HepG2 (cell line): Measurements from ENCODE around the gene NAV3. TPM values are rescaled to one million over a fixed set of nuclear protein-coding genes. Genes with fewer than 3 reads are reported as not detected.

Experiments
- ATAC-seq: fragments of 200-7000 bp; cut with Tn5 transposase; 3 replicates; pipeline ENCODE4 v1.9.1; 2020; ENCODE audit warnings: mild to moderate bottlenecking, moderate library complexity
- Bru-seq: library from RNA; stranded (reverse); fragments of 400-500 nt; gene quantifications from one replicate; lab custom pipeline; 2021; lab: Mats Ljungman, UMichigan
- BruChase-seq, 2 experiments: library from RNA; stranded (reverse); fragments of 400-500 nt; gene quantifications; one replicate each; lab custom pipeline; 2021; lab: Mats Ljungman, UMichigan
- BruUV-seq: library from RNA; stranded (reverse); fragments of 400-500 nt; replicated peaks from 2 replicates; lab custom pipeline; 2021; lab: Mats Ljungman, UMichigan
- CTCF ChIA-PET: fragments of 300-600 bp; formaldehyde crosslinking; extraction: SDS; loops from one replicate; lab custom pipeline; 2021; ENCODE audit warnings: low total read pairs, inconsistent platforms, low intra/inter-chr PET ratio; lab: Yijun Ruan, JAX
- POLR2A ChIA-PET: fragments of 350-600 bp; sonication (Branson Sonifier 250); formaldehyde crosslinking; loops from one replicate; lab custom pipeline; 2020; ENCODE audit warnings: antibody characterized with exemption, inconsistent platforms; lab: Yijun Ruan, JAX
- DNase-seq: peaks from one replicate; pipeline ENCODE4 v3.0.0-alpha.2; 2015; ENCODE audit warnings: low spot score
- FAIRE-seq: peaks from 3 replicates; lab custom pipeline; 2011; peaks lifted over from hg19 to GRCh38; lab: Jason Lieb, UNC
- H2AFZ ChIP-seq: one replicate; pipeline ENCODE4 v1.6.1; 2011; ENCODE audit warnings: low read length, inconsistent platforms
- H3K27ac ChIP-seq: fragments of 300-600 bp; 3 replicates; pipeline ENCODE4 v1.8.0; 2011; ENCODE audit warnings: mixed run types, mild to moderate bottlenecking, mixed read lengths, low read length, inconsistent platforms; ENCODE audit not compliant: insufficient read depth; ENCODE audit errors: extremely low read length
- H3K27me3 ChIP-seq, 2 experiments: fragments of 200-600 bp in 1 of 2; 2 replicates in 1 of 2; 3 replicates in 1 of 2; pipeline versions ENCODE4 v1.6.0 to v1.8.0; 2011; ENCODE audit warnings: low read length in 2 of 2, mild to moderate bottlenecking in 2 of 2, moderate library complexity in 2 of 2, inconsistent platforms in 1 of 2; ENCODE audit not compliant: insufficient read depth in 2 of 2, control insufficient read depth in 1 of 2
- H3K36me3 ChIP-seq, 2 experiments: fragments of 200-600 bp in 1 of 2; replicated peaks in 1 of 2; 2 replicates in 1 of 2; 3 replicates in 1 of 2; pipeline versions ENCODE4 v1.5.1 to v1.8.0; 2011; ENCODE audit warnings: low read length in 2 of 2, inconsistent platforms in 1 of 2; ENCODE audit not compliant: insufficient read depth in 2 of 2, control insufficient read depth in 1 of 2
- H3K4me1 ChIP-seq: 2 replicates; pipeline ENCODE4 v1.5.1; 2012; ENCODE audit warnings: low read length, inconsistent platforms; ENCODE audit not compliant: insufficient read depth
- H3K4me2 ChIP-seq: 2 replicates; pipeline ENCODE4 v1.6.0; 2011; ENCODE audit warnings: low read depth, low read length, inconsistent platforms
- H3K4me3 ChIP-seq, 3 experiments: fragments of 200-600 bp in 1 of 3; sonication (generic), shearing (Covaris generic) in 1 of 3; replicated peaks in 1 of 3; 2 replicates each; pipeline ENCODE4 v1.5.1; 2011 to 2016; ENCODE audit warnings: low read length in 3 of 3, inconsistent platforms in 2 of 3, low read depth in 2 of 3, mild to moderate bottlenecking in 2 of 3, control low read depth in 1 of 3, mixed read lengths in 1 of 3; ENCODE audit not compliant: insufficient read depth in 1 of 3
- H3K79me2 ChIP-seq: one replicate; pipeline ENCODE4 v1.6.1; 2011; ENCODE audit warnings: low read length, inconsistent platforms; ENCODE audit not compliant: insufficient read depth
- H3K9ac ChIP-seq: 2 replicates; pipeline ENCODE4 v1.6.0; 2011; ENCODE audit warnings: mild to moderate bottlenecking, low read depth, low read length, inconsistent platforms; ENCODE audit not compliant: insufficient read depth
- H3K9me3 ChIP-seq: 2 replicates; pipeline ENCODE4 v1.5.1; 2012; ENCODE audit warnings: mild to moderate bottlenecking, low read length
- H4K20me1 ChIP-seq: 2 replicates; pipeline ENCODE4 v1.6.0; 2011; ENCODE audit warnings: inconsistent platforms, mild to moderate bottlenecking, low read length, moderate library complexity; ENCODE audit not compliant: insufficient read depth
- FOXK2 ChIP-seq: fragments of 450-650 bp; IDR thresholded peaks from 2 replicates; pipeline ENCODE4 v1.6.1; 2016
- HCFC1 ChIP-seq: fragments of 150-350 bp; IDR thresholded peaks from 2 replicates; pipeline ENCODE4 v1.6.1; 2014; ENCODE audit warnings: low read depth, low read length
- HDAC6 ChIP-seq: fragments of 200-600 bp; sonication (generic); IDR thresholded peaks from 2 replicates; pipeline ENCODE4 v1.7.0; 2017; ENCODE audit warnings: mild to moderate bottlenecking, antibody characterized with exemption, low read length, low read depth
- HNRNPUL1 ChIP-seq: fragments of 200-400 bp; formaldehyde crosslinking; IDR thresholded peaks from 2 replicates; pipeline ENCODE4 v1.6.1; 2017; ENCODE audit warnings: low read depth, mild to moderate bottlenecking, low read length, moderate library complexity
- NKX3-1 ChIP-seq: sonication (generic); formaldehyde crosslinking; IDR thresholded peaks from 2 replicates; pipeline ENCODE4 v1.5.0; 2020; ENCODE audit warnings: missing genetic modification reagents
- SMC3 ChIP-seq: IDR thresholded peaks from 2 replicates; pipeline ENCODE4 v1.6.1; 2011; ENCODE audit warnings: low read length, improper control_type of control experiment
- SYNCRIP ChIP-seq: fragments of 200-400 bp; formaldehyde crosslinking; IDR thresholded peaks from 2 replicates; pipeline ENCODE4 v1.6.1; 2018; ENCODE audit warnings: mild to moderate bottlenecking, low read depth, low read length; ENCODE audit not compliant: insufficient read depth
- ZNF619 ChIP-seq: sonication (generic); formaldehyde crosslinking; IDR thresholded peaks from 2 replicates; pipeline ENCODE4 v1.4.0; 2020; ENCODE audit warnings: mild to moderate bottlenecking, missing genetic modification reagents
- whole genome bisulfite sequencing: methylation state at CpG from one replicate; pipeline ENCODE4 v1.1.6; 2017; ENCODE audit warnings: low lambda C conversion rate; 5-methylcytosine and 5-hydroxymethylcytosine counted together
- in situ Hi-C: cut with HindIII; loops from 2 replicates; pipeline ENCODE4 v1.10.0; 2017; ENCODE audit warnings: low pct_unique_long_range_greater_than_20kb; ENCODE audit not compliant: extremely low pct_ligation_motif_present
- intact Hi-C: fragments of 100-400 bp; cut with micrococcal nuclease; formaldehyde crosslinking; loops from one replicate; pipeline ENCODE4 v1.10.0; 2022; ENCODE audit not compliant: unreplicated experiment
- long read RNA-seq, 2 experiments: library from RNA in 1 of 2; library from polyadenylated mRNA in 1 of 2; stranded (forward) in 1 of 2; unstranded in 1 of 2; transcript quantifications; one replicate each; pipeline ENCODE4 v2.0.0, GENCODE V29; 2019 to 2022
- polyA minus RNA-seq, 3 experiments: library from RNA; depleted of rRNA, polyadenylated mRNA; stranded (reverse); fragments of >200 nt; gene quantifications; 2 replicates each; pipeline ENCODE4 v1.2.3, GENCODE V29; 2011; ENCODE audit warnings: low replicate concordance in 1 of 3
- polyA plus RNA-seq, 8 experiments: library from polyadenylated mRNA; depleted of rRNA in 3 of 8; stranded (reverse) in 7 of 8; unstranded in 1 of 8; fragments of >200 nt; fragmentation: Illumina TruSeq in 4 of 8; extraction: Trizol in 4 of 8; gene quantifications; 2 replicates each; pipeline versions ENCODE4 v1.2.1 to v1.2.3, GENCODE V29; 2011 to 2016; ENCODE audit warnings: low read depth in 4 of 8, missing spikeins in 1 of 8, mixed read lengths in 1 of 8; ENCODE audit not compliant: insufficient read depth in 1 of 8
- total RNA-seq, 5 experiments: library from RNA; depleted of rRNA; stranded (reverse); fragments of >200 nt; fragmentation: Illumina TruSeq; extraction: Trizol; gene quantifications; 2 replicates each; pipeline ENCODE4 v1.2.3, GENCODE V29; 2016; ENCODE audit warnings: low read depth in 1 of 5
- TF ChIP-seq, protein P1 (sequence below): sonication (generic); formaldehyde crosslinking; IDR thresholded peaks from 2 replicates; pipeline ENCODE4 v1.9.0; 2021; ENCODE audit warnings: missing genetic modification reagents, mild to moderate bottlenecking, borderline replicate concordance
- TF ChIP-seq, protein P2 (sequence below): sonication (generic); formaldehyde crosslinking; IDR thresholded peaks from 2 replicates; pipeline ENCODE4 v1.4.0; 2020; ENCODE audit warnings: missing genetic modification reagents, borderline replicate concordance

Gene NAV3, protein sequence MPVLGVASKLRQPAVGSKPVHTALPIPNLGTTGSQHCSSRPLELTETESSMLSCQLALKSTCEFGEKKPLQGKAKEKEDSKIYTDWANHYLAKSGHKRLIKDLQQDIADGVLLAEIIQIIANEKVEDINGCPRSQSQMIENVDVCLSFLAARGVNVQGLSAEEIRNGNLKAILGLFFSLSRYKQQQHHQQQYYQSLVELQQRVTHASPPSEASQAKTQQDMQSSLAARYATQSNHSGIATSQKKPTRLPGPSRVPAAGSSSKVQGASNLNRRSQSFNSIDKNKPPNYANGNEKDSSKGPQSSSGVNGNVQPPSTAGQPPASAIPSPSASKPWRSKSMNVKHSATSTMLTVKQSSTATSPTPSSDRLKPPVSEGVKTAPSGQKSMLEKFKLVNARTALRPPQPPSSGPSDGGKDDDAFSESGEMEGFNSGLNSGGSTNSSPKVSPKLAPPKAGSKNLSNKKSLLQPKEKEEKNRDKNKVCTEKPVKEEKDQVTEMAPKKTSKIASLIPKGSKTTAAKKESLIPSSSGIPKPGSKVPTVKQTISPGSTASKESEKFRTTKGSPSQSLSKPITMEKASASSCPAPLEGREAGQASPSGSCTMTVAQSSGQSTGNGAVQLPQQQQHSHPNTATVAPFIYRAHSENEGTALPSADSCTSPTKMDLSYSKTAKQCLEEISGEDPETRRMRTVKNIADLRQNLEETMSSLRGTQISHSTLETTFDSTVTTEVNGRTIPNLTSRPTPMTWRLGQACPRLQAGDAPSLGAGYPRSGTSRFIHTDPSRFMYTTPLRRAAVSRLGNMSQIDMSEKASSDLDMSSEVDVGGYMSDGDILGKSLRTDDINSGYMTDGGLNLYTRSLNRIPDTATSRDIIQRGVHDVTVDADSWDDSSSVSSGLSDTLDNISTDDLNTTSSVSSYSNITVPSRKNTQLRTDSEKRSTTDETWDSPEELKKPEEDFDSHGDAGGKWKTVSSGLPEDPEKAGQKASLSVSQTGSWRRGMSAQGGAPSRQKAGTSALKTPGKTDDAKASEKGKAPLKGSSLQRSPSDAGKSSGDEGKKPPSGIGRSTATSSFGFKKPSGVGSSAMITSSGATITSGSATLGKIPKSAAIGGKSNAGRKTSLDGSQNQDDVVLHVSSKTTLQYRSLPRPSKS (N-terminal part only)
- total RNA-seq (2016; rRNA removed; fragmentation: Illumina TruSeq; extraction: Trizol) (0.18 and 0.51 TPM in 2 replicates), polyA plus RNA-seq (2011; rRNA removed) (0.01 and 0.14 TPM in 2 replicates), polyA minus RNA-seq (2011; rRNA and poly(A)+ RNA removed; ENCODE audit: low replicate concordance) (0.98 TPM in 1 of 2 replicates, not detected in the other), Bru-seq, nascent RNA (percentile 15 among the genes with signal in this experiment), BruChase-seq, experiment 1, labeled RNA remaining after a 6-hour chase (percentile 10 among the genes with signal in this experiment), BruChase-seq, experiment 2, labeled RNA remaining after a 2-hour chase (percentile 12 among the genes with signal in this experiment)
- under 0.01 and 0.10 TPM in 2 replicates for total RNA-seq (2016; cell fraction: cytosol; rRNA removed; fragmentation: Illumina TruSeq; extraction: Trizol; ENCODE audit: low read depth)
- total RNA-seq (2016; cell fraction: insoluble cytoplasmic fraction; rRNA removed; fragmentation: Illumina TruSeq; extraction: Trizol): 0.19 and 0.48 TPM in 2 replicates
- 0.15 TPM in 1 of 2 replicates, not detected in the other for total RNA-seq (2016; cell fraction: membrane; rRNA removed; fragmentation: Illumina TruSeq; extraction: Trizol)
- total RNA-seq (2016; cell fraction: nucleus; rRNA removed; fragmentation: Illumina TruSeq; extraction: Trizol): 0.28 and 0.37 TPM in 2 replicates
- polyA plus RNA-seq (2011; cell fraction: cytosol; rRNA removed): 0.04 TPM in 2 replicates
- polyA plus RNA-seq (2011; cell fraction: nucleus; rRNA removed): 0.03 TPM in 1 of 2 replicates, not detected in the other
- polyA plus RNA-seq (2012): not detected in 2 replicates
- polyA plus RNA-seq (2016; cell fraction: cytosol; fragmentation: Illumina TruSeq; extraction: Trizol; ENCODE audit: low read depth): not detected in 2 replicates
- polyA plus RNA-seq (2016; cell fraction: insoluble cytoplasmic fraction; fragmentation: Illumina TruSeq; extraction: Trizol; ENCODE audit: low read depth): 0.10 TPM in 1 of 2 replicates, not detected in the other
- polyA plus RNA-seq (2016; cell fraction: membrane; fragmentation: Illumina TruSeq; extraction: Trizol; ENCODE audit: low read depth): not detected in 2 replicates
- 0.16 TPM in 1 of 2 replicates, not detected in the other for polyA plus RNA-seq (2016; cell fraction: nucleus; fragmentation: Illumina TruSeq; extraction: Trizol; ENCODE audit: insufficient read depth, low read depth)
- 0.10 TPM in 1 of 2 replicates, not detected in the other for polyA minus RNA-seq (2011; cell fraction: cytosol; rRNA and poly(A)+ RNA removed)
- 0.37 and 0.90 TPM in 2 replicates for polyA minus RNA-seq (2011; cell fraction: nucleus; rRNA and poly(A)+ RNA removed)
- long read RNA-seq, experiment 1: 0 reads
- long read RNA-seq, experiment 2: 0 reads

DNA sequence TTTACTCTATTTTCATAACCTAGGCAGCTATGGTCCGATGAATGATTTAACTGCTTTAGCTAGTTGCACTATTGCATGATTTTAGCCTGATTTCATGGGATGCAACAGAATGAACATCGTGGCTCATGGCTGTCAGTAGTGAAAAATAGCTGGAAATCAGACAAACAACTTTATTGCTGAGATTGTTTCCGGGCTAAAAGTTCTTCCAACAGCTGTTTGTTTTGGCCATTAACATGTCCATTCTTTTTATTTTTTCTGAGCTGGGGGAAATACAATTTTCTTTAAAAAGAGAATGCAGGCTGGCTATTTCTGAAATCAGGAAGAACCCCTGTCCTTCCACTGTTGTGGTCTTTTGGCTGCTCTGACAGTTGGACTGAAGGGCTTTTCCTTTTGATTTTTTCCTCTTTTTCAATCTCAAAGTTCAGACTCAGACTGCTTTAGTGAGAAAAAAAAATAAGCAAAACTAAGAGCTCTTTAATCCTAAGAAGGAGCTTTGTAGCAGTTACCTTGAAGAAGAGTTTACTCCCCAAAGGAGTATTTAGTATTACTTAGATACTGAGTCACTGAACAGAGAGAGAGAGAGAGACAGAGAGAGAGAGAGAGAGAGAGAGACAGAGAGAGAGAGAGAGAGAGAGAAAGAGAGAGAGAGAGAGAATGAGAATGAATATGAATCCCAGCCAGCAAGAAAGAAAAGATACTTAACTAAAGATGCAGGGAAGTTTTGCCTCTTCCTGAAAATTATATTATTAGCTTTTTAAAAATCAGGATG lies at the start of gene NAV3:
TSS of gene NAV3 (plus strand) at position 312 of the 769 bp plus-strand sequence. CDS start 568 bp downstream, outside the sequence.
- Histone ChIP-seq H2AFZ (no peak within 1 kb of the TSS), H3K4me2 (no peak within 1 kb of the TSS), H3K36me3 (no peaks in the 10 kb centered on the region), H3K9ac (no peak within 1 kb of the TSS), H3K4me3 (no peak within 1 kb of the TSS), H3K27ac (no peak within 1 kb of the TSS), H3K79me2 (no peaks in the 10 kb centered on the region), H3K27me3 (no peaks in the 10 kb centered on the region), H3K9me3 (no peaks in the 10 kb centered on the region), H4K20me1 (no peaks in the 10 kb centered on the region), H3K4me1 (no peaks in the 10 kb centered on the region)
- CTCF ChIA-PET: no interaction called here
- POLR2A ChIA-PET: no interaction called here
- FAIRE-seq: no peak
- no peak for DNase-seq
- intact Hi-C loops: no loop called here
- 0% methylated on average over 3 of the region's 3 CpGs for WGBS
- no TSS peak for BruUV-seq
- in situ Hi-C loops: no loop called here
- ATAC-seq: no peak
- TF ChIP-seq SMC3: no peak
- TF ChIP-seq, protein P1, sequence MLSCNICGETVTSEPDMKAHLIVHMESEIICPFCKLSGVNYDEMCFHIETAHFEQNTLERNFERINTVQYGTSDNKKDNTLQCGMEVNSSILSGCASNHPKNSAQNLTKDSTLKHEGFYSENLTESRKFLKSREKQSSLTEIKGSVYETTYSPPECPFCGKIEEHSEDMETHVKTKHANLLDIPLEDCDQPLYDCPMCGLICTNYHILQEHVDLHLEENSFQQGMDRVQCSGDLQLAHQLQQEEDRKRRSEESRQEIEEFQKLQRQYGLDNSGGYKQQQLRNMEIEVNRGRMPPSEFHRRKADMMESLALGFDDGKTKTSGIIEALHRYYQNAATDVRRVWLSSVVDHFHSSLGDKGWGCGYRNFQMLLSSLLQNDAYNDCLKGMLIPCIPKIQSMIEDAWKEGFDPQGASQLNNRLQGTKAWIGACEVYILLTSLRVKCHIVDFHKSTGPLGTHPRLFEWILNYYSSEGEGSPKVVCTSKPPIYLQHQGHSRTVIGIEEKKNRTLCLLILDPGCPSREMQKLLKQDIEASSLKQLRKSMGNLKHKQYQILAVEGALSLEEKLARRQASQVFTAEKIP: no peak
- TF ChIP-seq, protein P2, sequence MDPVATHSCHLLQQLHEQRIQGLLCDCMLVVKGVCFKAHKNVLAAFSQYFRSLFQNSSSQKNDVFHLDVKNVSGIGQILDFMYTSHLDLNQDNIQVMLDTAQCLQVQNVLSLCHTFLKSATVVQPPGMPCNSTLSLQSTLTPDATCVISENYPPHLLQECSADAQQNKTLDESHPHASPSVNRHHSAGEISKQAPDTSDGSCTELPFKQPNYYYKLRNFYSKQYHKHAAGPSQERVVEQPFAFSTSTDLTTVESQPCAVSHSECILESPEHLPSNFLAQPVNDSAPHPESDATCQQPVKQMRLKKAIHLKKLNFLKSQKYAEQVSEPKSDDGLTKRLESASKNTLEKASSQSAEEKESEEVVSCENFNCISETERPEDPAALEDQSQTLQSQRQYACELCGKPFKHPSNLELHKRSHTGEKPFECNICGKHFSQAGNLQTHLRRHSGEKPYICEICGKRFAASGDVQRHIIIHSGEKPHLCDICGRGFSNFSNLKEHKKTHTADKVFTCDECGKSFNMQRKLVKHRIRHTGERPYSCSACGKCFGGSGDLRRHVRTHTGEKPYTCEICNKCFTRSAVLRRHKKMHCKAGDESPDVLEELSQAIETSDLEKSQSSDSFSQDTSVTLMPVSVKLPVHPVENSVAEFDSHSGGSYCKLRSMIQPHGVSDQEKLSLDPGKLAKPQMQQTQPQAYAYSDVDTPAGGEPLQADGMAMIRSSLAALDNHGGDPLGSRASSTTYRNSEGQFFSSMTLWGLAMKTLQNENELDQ (CRISPR knock-in tag): no peak
- TF ChIP-seq NKX3-1 (CRISPR knock-in tag): no peak
- no peak for TF ChIP-seq ZNF619 (CRISPR knock-in tag)
- no peak for TF ChIP-seq HCFC1
- TF ChIP-seq FOXK2: no peak
- TF ChIP-seq HNRNPUL1: no peak
- no peak for TF ChIP-seq HDAC6
- TF ChIP-seq SYNCRIP: no peak
